ENCODE results near the gene BST1. TPM values are rescaled to one million over a fixed set of nuclear protein-coding genes. Genes with fewer than 3 reads are reported as not detected.
A peak's percentile ranks its signal among the peaks of the same experiment; 100 is the strongest.

BST1 gene
- total RNA-seq, 2 donors from 2014 or later = 0.89 to 1.9 TPM

- ATAC-seq = no peak
- peaks cover 9% of the 10 kb centered on the region for H3K27me3 Mint-ChIP-seq
- peaks cover 20% of the 10 kb centered on the region for H3K4me1 Mint-ChIP-seq
- DNase-seq = no peak
- no peaks in the 10 kb centered on the region for H3K9me3 ChIP-seq (ENCODE audit: control insufficient read depth, low read length, poor library complexity, severe bottlenecking)
- peak overlapping the region; percentile 87 for H3K4me3 Mint-ChIP-seq
- no peak overlapping the region for H3K27ac Mint-ChIP-seq
- peaks cover 2% of the 10 kb centered on the region for H3K36me3 Mint-ChIP-seq (ENCODE audit: low read depth)
These were observed 1.3 kb downstream of the BST1 start for GRCh38 chr4:15704129-15704528.

- H3K4me3 Mint-ChIP-seq = no peak overlapping the region
- H3K27ac Mint-ChIP-seq = no peak overlapping the region
- peaks cover 5% of the 10 kb centered on the region for H3K27me3 Mint-ChIP-seq
- H3K9me3 ChIP-seq (ENCODE audit: control insufficient read depth, low read length, poor library complexity, severe bottlenecking) = no peaks in the 10 kb centered on the region
- no peaks in the 10 kb centered on the region for H3K36me3 Mint-ChIP-seq (ENCODE audit: low read depth)
- DNase-seq (no peak), ATAC-seq (no peak)
- peaks cover 19% of the 10 kb centered on the region for H3K4me1 Mint-ChIP-seq
These were observed 3.9 kb downstream of the BST1 start for GRCh38 chr4:15706646-15707362.

GRCh38 chr4:15707363-15707715 lies 4.5 kb downstream of the BST1 start:
- peaks cover 9% of the 10 kb centered on the region for H3K27me3 Mint-ChIP-seq
- no peaks in the 10 kb centered on the region for H3K9me3 ChIP-seq (ENCODE audit: control insufficient read depth, low read length, poor library complexity, severe bottlenecking)
- no peak overlapping the region for H3K27ac Mint-ChIP-seq
- peaks cover 19% of the 10 kb centered on the region for H3K4me1 Mint-ChIP-seq
- DNase-seq (no peak), ATAC-seq (no peak)
- H3K36me3 Mint-ChIP-seq (ENCODE audit: low read depth) = no peaks in the 10 kb centered on the region
- no peak overlapping the region for H3K4me3 Mint-ChIP-seq

GRCh38 chr4:15711762-15712161 lies 8.9 kb downstream of the BST1 start:
- no peak for ATAC-seq
- no peaks in the 10 kb centered on the region for H3K9me3 ChIP-seq (ENCODE audit: control insufficient read depth, low read length, poor library complexity, severe bottlenecking)
- H3K4me1 Mint-ChIP-seq = peaks cover 5% of the 10 kb centered on the region
- no peak overlapping the region for H3K4me3 Mint-ChIP-seq
- no peak overlapping the region for H3K27ac Mint-ChIP-seq
- DNase-seq = no peak
- H3K27me3 Mint-ChIP-seq = peaks cover 10% of the 10 kb centered on the region
- no peaks in the 10 kb centered on the region for H3K36me3 Mint-ChIP-seq (ENCODE audit: low read depth)

GRCh38 chr4:15712214-15712613 lies 9.3 kb downstream of the BST1 start:
- Mint-ChIP-seq H3K4me3 (no peak overlapping the region), H3K4me1 (peaks cover 5% of the 10 kb centered on the region)
- H3K9me3 ChIP-seq (ENCODE audit: control insufficient read depth, low read length, poor library complexity, severe bottlenecking) = no peaks in the 10 kb centered on the region

GRCh38 chr4:15714141-15714540 lies 11.3 kb downstream of the BST1 start:
- no peak for DNase-seq
- H3K36me3 Mint-ChIP-seq (ENCODE audit: low read depth) = no peaks in the 10 kb centered on the region
- no peak for ATAC-seq
- H3K27ac Mint-ChIP-seq = no peak overlapping the region
- H3K4me3 Mint-ChIP-seq = no peak overlapping the region
- H3K4me1 Mint-ChIP-seq = peaks cover 1% of the 10 kb centered on the region
- no peaks in the 10 kb centered on the region for H3K9me3 ChIP-seq (ENCODE audit: control insufficient read depth, low read length, poor library complexity, severe bottlenecking)
- H3K27me3 Mint-ChIP-seq = peaks cover 18% of the 10 kb centered on the region

More at GRCh38 chr4:15712214-15712613, 9.3 kb downstream of the BST1 start:
- peaks cover 14% of the 10 kb centered on the region for H3K27me3 Mint-ChIP-seq
- no peak overlapping the region for H3K27ac Mint-ChIP-seq
- no peak for ATAC-seq
- DNase-seq = no peak
- H3K36me3 Mint-ChIP-seq (ENCODE audit: low read depth) = no peaks in the 10 kb centered on the region

GRCh38 chr4:15714646-15715435 lies 12.0 kb downstream of the BST1 start:
- DNase-seq (no peak), ATAC-seq (no peak)
- Mint-ChIP-seq H3K4me3 (no peak overlapping the region), H3K36me3 (ENCODE audit: low read depth) (no peaks in the 10 kb centered on the region), H3K27me3 (peaks cover 18% of the 10 kb centered on the region), H3K27ac (no peak overlapping the region), H3K4me1 (no peaks in the 10 kb centered on the region)
- H3K9me3 ChIP-seq (ENCODE audit: control insufficient read depth, low read length, poor library complexity, severe bottlenecking) = no peaks in the 10 kb centered on the region

- Mint-ChIP-seq H3K4me3 (no peak overlapping the region), H3K27ac (no peak overlapping the region), H3K36me3 (ENCODE audit: low read depth) (no peaks in the 10 kb centered on the region), H3K27me3 (peaks cover 18% of the 10 kb centered on the region), H3K4me1 (no peaks in the 10 kb centered on the region)
- H3K9me3 ChIP-seq (ENCODE audit: control insufficient read depth, low read length, poor library complexity, severe bottlenecking) = no peaks in the 10 kb centered on the region
- DNase-seq (no peak), ATAC-seq (no peak)
These were observed 13.2 kb downstream of the BST1 start for GRCh38 chr4:15716115-15716514.

GRCh38 chr4:15717086-15717485 lies 14.2 kb downstream of the BST1 start:
- ATAC-seq (no peak), DNase-seq (no peak)
- no peak overlapping the region for H3K27ac Mint-ChIP-seq
- no peaks in the 10 kb centered on the region for H3K9me3 ChIP-seq (ENCODE audit: control insufficient read depth, low read length, poor library complexity, severe bottlenecking)
- H3K36me3 Mint-ChIP-seq (ENCODE audit: low read depth) = no peaks in the 10 kb centered on the region
- H3K4me3 Mint-ChIP-seq = no peak overlapping the region
- H3K4me1 Mint-ChIP-seq = no peaks in the 10 kb centered on the region
- peaks cover 10% of the 10 kb centered on the region for H3K27me3 Mint-ChIP-seq

GRCh38 chr4:15717657-15718416 lies 15.0 kb downstream of the BST1 start:
- no peaks in the 10 kb centered on the region for H3K36me3 Mint-ChIP-seq (ENCODE audit: low read depth)
- no peaks in the 10 kb centered on the region for H3K9me3 ChIP-seq (ENCODE audit: control insufficient read depth, low read length, poor library complexity, severe bottlenecking)
- H3K27me3 Mint-ChIP-seq = peaks cover 9% of the 10 kb centered on the region
- H3K4me3 Mint-ChIP-seq = no peak overlapping the region
- no peak for ATAC-seq
- DNase-seq = no peak
- H3K27ac Mint-ChIP-seq = no peak overlapping the region
- no peaks in the 10 kb centered on the region for H3K4me1 Mint-ChIP-seq

GRCh38 chr4:15718465-15718864 lies 15.6 kb downstream of the BST1 start:
- H3K27me3 Mint-ChIP-seq = peaks cover 9% of the 10 kb centered on the region
- DNase-seq = no peak
- H3K27ac Mint-ChIP-seq = no peak overlapping the region
- H3K9me3 ChIP-seq (ENCODE audit: control insufficient read depth, low read length, poor library complexity, severe bottlenecking) = no peaks in the 10 kb centered on the region
- no peaks in the 10 kb centered on the region for H3K36me3 Mint-ChIP-seq (ENCODE audit: low read depth)
- ATAC-seq = no peak
- H3K4me3 Mint-ChIP-seq = no peak overlapping the region
- H3K4me1 Mint-ChIP-seq = no peaks in the 10 kb centered on the region

GRCh38 chr4:15718959-15719358 lies 16.1 kb downstream of the BST1 start:
- ATAC-seq = no peak
- Mint-ChIP-seq H3K27me3 (peaks cover 9% of the 10 kb centered on the region), H3K36me3 (ENCODE audit: low read depth) (no peaks in the 10 kb centered on the region), H3K4me1 (peaks cover under 1% of the 10 kb centered on the region), H3K27ac (no peak overlapping the region), H3K4me3 (no peak overlapping the region)
- no peak for DNase-seq
- H3K9me3 ChIP-seq (ENCODE audit: control insufficient read depth, low read length, poor library complexity, severe bottlenecking) = no peaks in the 10 kb centered on the region

GRCh38 chr4:15719506-15719905 lies 16.6 kb downstream of the BST1 start:
- H3K27ac Mint-ChIP-seq = no peak overlapping the region
- H3K4me3 Mint-ChIP-seq = no peak overlapping the region
- H3K9me3 ChIP-seq (ENCODE audit: control insufficient read depth, low read length, poor library complexity, severe bottlenecking) = no peaks in the 10 kb centered on the region
- no peaks in the 10 kb centered on the region for H3K36me3 Mint-ChIP-seq (ENCODE audit: low read depth)
- DNase-seq (no peak), ATAC-seq (no peak)
- peaks cover 2% of the 10 kb centered on the region for H3K4me1 Mint-ChIP-seq
- peaks cover 9% of the 10 kb centered on the region for H3K27me3 Mint-ChIP-seq
